Measurements from ENCODE around the gene TTC22.

DNA sequence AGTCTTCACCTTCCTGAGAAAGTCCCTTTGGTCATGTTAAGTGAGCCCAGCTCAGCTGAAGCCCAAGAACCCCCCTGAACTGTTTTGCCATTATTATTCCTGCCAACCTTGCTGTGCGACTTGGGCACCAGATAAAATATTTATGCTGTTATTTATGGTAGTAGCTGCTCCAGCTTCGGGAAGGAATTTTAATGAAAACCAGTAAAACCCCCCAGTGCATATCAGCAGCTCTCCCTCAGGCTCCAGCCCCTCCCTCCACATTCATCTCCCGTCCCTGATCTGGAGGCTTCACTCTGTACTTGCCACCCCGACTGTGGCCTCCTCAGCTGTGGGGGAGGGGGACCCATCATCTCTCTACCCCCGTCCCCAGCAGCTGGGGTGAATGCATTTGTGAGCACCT, 12.7 kb downstream of the TTC22 start:
- TF ChIP-seq POLR2A (IDR thresholded peaks at IDR 0.05), result no peak
- TF ChIP-seq, protein P1, sequence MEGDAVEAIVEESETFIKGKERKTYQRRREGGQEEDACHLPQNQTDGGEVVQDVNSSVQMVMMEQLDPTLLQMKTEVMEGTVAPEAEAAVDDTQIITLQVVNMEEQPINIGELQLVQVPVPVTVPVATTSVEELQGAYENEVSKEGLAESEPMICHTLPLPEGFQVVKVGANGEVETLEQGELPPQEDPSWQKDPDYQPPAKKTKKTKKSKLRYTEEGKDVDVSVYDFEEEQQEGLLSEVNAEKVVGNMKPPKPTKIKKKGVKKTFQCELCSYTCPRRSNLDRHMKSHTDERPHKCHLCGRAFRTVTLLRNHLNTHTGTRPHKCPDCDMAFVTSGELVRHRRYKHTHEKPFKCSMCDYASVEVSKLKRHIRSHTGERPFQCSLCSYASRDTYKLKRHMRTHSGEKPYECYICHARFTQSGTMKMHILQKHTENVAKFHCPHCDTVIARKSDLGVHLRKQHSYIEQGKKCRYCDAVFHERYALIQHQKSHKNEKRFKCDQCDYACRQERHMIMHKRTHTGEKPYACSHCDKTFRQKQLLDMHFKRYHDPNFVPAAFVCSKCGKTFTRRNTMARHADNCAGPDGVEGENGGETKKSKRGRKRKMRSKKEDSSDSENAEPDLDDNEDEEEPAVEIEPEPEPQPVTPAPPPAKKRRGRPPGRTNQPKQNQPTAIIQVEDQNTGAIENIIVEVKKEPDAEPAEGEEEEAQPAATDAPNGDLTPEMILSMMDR (IDR thresholded peaks at IDR 0.05 in 4 of 5, conservative IDR thresholded peaks at IDR 0.05 in 1 of 5), result no peak
